Ovary (tissue), 3 donors: ENCODE measurements around the gene HNRNPH3.

Source experiments
- EP300 ChIP-seq: sonication (generic); formaldehyde crosslinking; IDR thresholded peaks from one replicate; pipeline ENCODE4 v1.6.1; 2017; ENCODE audit warnings: antibody characterized with exemption
- POLR2A ChIP-seq: fragments of 450-650 bp; IDR thresholded peaks from one replicate; pipeline ENCODE4 v1.6.1; 2017; ENCODE audit warnings: antibody characterized with exemption, mild to moderate bottlenecking, moderate library complexity
- TF ChIP-seq, protein P1 (sequence below), 3 donors: fragments of 450-650 bp in 2 of 3; fragments of 200-600 bp in 1 of 3; IDR thresholded peaks; one replicate each; pipeline versions ENCODE4 v1.5.1 to v1.8.0; 2016 to 2022; ENCODE audit warnings: antibody characterized with exemption in 3 of 3, mild to moderate bottlenecking in 1 of 3
- donor health status: DM: no; HTN: no; CAD: no.

GRCh38 chr10:68353537-68353936 lies 21.7 kb downstream of the HNRNPH3 start:
- TF ChIP-seq, protein P1, sequence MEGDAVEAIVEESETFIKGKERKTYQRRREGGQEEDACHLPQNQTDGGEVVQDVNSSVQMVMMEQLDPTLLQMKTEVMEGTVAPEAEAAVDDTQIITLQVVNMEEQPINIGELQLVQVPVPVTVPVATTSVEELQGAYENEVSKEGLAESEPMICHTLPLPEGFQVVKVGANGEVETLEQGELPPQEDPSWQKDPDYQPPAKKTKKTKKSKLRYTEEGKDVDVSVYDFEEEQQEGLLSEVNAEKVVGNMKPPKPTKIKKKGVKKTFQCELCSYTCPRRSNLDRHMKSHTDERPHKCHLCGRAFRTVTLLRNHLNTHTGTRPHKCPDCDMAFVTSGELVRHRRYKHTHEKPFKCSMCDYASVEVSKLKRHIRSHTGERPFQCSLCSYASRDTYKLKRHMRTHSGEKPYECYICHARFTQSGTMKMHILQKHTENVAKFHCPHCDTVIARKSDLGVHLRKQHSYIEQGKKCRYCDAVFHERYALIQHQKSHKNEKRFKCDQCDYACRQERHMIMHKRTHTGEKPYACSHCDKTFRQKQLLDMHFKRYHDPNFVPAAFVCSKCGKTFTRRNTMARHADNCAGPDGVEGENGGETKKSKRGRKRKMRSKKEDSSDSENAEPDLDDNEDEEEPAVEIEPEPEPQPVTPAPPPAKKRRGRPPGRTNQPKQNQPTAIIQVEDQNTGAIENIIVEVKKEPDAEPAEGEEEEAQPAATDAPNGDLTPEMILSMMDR (IDR thresholded peaks at IDR 0.05) = no peak
- TF ChIP-seq POLR2A (no peak), EP300 (no peak)
